Ovary (tissue), 9 donors: Measurements from ENCODE around the gene KIF3C. TPM values are rescaled to one million over a fixed set of nuclear protein-coding genes. Genes with fewer than 3 reads are reported as not detected.

ENCODE experiments used
- DNase-seq, 5 donors: peaks; one replicate each; pipeline ENCODE4 v3.0.0-alpha.2; 2019 to 2020
- H3K27ac ChIP-seq, 2 donors: fragments of 200-600 bp; one replicate each; pipeline versions ENCODE4 v1.5.1 to v1.8.0; 2019 to 2022
- H3K27me3 ChIP-seq: fragments of 200-600 bp; one replicate; pipeline ENCODE4 v1.8.0; 2022
- H3K36me3 ChIP-seq: fragments of 200-600 bp; sonication (generic); one replicate; pipeline ENCODE4 v1.5.1; 2019
- H3K4me1 ChIP-seq: one replicate; pipeline ENCODE4 v1.8.1; 2013; ENCODE audit warnings: mild to moderate bottlenecking, moderate library complexity; ENCODE audit not compliant: insufficient read depth
- H3K4me3 ChIP-seq: fragments of 200-600 bp; sonication (generic); one replicate; pipeline ENCODE4 v1.5.1; 2017
- H3K9me3 ChIP-seq, 2 donors: fragments of 200-600 bp in 1 of 2; sonication (generic) in 1 of 2; one replicate each; pipeline versions ENCODE4 v1.5.1 to v1.8.1; 2013 to 2019; ENCODE audit warnings: mild to moderate bottlenecking in 1 of 2, moderate library complexity in 1 of 2
- CTCF ChIP-seq, 3 donors: fragments of 450-650 bp in 2 of 3; fragments of 200-600 bp in 1 of 3; IDR thresholded peaks; one replicate each; pipeline versions ENCODE4 v1.5.1 to v1.8.0; 2016 to 2022; ENCODE audit warnings: antibody characterized with exemption in 3 of 3, mild to moderate bottlenecking in 1 of 3
- EP300 ChIP-seq: sonication (generic); formaldehyde crosslinking; IDR thresholded peaks from one replicate; pipeline ENCODE4 v1.6.1; 2017; ENCODE audit warnings: antibody characterized with exemption
- POLR2A ChIP-seq: fragments of 450-650 bp; IDR thresholded peaks from one replicate; pipeline ENCODE4 v1.6.1; 2017; ENCODE audit warnings: antibody characterized with exemption, mild to moderate bottlenecking, moderate library complexity
- WGBS, 3 donors: extraction: QIAGEN DNeasy Blood & Tissue Kit in 1 of 3; methylation state at CpG; one replicate each; pipeline versions ENCODE4 v1.1.5 to v1.1.7; 2013 to 2017; 5-methylcytosine and 5-hydroxymethylcytosine counted together
- intact Hi-C, 4 donors: fragments of 100-400 bp; cut with DNase I; formaldehyde crosslinking; loops; one replicate each; pipeline versions ENCODE4 v1.11.0 to v1.15.1; 2022 to 2023
- polyA plus RNA-seq, 2 donors: library from polyadenylated mRNA; stranded (reverse); fragments of 200-250 nt in 1 of 2; fragments of 350-450 nt in 1 of 2; fragmentation: Illumina TruSeq in 1 of 2; extraction: RNeasy Lipid Tissue Mini Kit (QIAGEN cat#74804) in 1 of 2; gene quantifications; one replicate each; pipeline ENCODE4 v1.2.3, GENCODE V29; 2013 to 2014
- total RNA-seq, 7 donors: library from RNA; depleted of rRNA in 2 of 7; stranded (reverse); fragments of >200 nt in 2 of 7; fragmentation: NEBNext Ultra II Directional in 3 of 7; extraction: Animal tissue kit (Norgen Biotek cat#: 25700) in 3 of 7; gene quantifications; one replicate each; pipeline versions ENCODE4 v1.1.0 to v1.2.4, GENCODE V29; 2016 to 2023
- donor health status: DM: no; HTN: no; CAD: no; lungs with moderate emphysema.
- donor health status: DM: no; HTN: no; CAD: no.
- donor health status: Bipolar disorder and iron deficiency.
- donor health status: DM: yes; HTN: yes; CAD: no.
- donor health status: DM: no; HTN: no; CAD: no.
- donor health status: DM: yes; HTN: yes; CAD: no.

Gene KIF3C
- total and polyA plus RNA-seq, 9 donors, result 5.1 to 16.0 (median 8.1) TPM

- intact Hi-C loops, result no loop called here
- no peaks in the 10 kb centered on the region for H3K4me1 ChIP-seq
- H3K36me3 ChIP-seq, result no peaks in the 10 kb centered on the region
- H3K4me3 ChIP-seq, result no peak overlapping the region
- no peak overlapping the region for H3K27ac ChIP-seq
- DNase-seq, result no peak
- TF ChIP-seq EP300 (no peak), POLR2A (no peak), CTCF (IDR thresholded peaks at IDR 0.05) (no peak)
- H3K27me3 ChIP-seq, result no peaks in the 10 kb centered on the region
- no peaks in the 10 kb centered on the region for H3K9me3 ChIP-seq
- 82 to 87% (median 85%) methylated on average over 5 of the region's 5 CpGs for WGBS, 3 donors
Observed at GRCh38 chr2:25891672-25892071, 90.6 kb downstream of the KIF3C start.

- Histone ChIP-seq H3K27ac (no peak overlapping the region), H3K4me1 (no peaks in the 10 kb centered on the region), H3K4me3 (no peak overlapping the region), H3K9me3 (no peaks in the 10 kb centered on the region), H3K36me3 (no peaks in the 10 kb centered on the region), H3K27me3 (no peaks in the 10 kb centered on the region)
- TF ChIP-seq EP300 (no peak), CTCF (IDR thresholded peaks at IDR 0.05) (no peak), POLR2A (no peak)
- 86 to 89% (median 86%) methylated on average over 5 of the region's 5 CpGs for WGBS, 3 donors
- intact Hi-C loops, result no loop called here
- DNase-seq, result no peak
Observed at GRCh38 chr2:25887624-25888242, 94.6 kb downstream of the KIF3C start.

GRCh38 chr2:25885933-25886332 lies 96.4 kb downstream of the KIF3C start:
- no peaks in the 10 kb centered on the region for H3K4me1 ChIP-seq
- no peak overlapping the region for H3K27ac ChIP-seq
- TF ChIP-seq POLR2A (no peak), EP300 (no peak), CTCF (IDR thresholded peaks at IDR 0.05) (no peak)
- H3K9me3 ChIP-seq, result no peaks in the 10 kb centered on the region
- intact Hi-C loops, result no loop called here
- H3K27me3 ChIP-seq, result no peaks in the 10 kb centered on the region
- H3K36me3 ChIP-seq, result no peaks in the 10 kb centered on the region
- no peak for DNase-seq
- H3K4me3 ChIP-seq, result no peak overlapping the region
- WGBS, 3 donors, result 86 to 90% (median 89%) methylated on average over 2 of the region's 2 CpGs

- Histone ChIP-seq H3K27me3 (no peaks in the 10 kb centered on the region), H3K27ac (no peak overlapping the region), H3K36me3 (no peaks in the 10 kb centered on the region), H3K4me1 (peaks cover 1% of the 10 kb centered on the region), H3K4me3 (no peak overlapping the region), H3K9me3 (no peaks in the 10 kb centered on the region)
- TF ChIP-seq EP300, result no peak
- no peak for TF ChIP-seq POLR2A
- DNase-seq, result no peak
- 59 to 72% (median 63%) methylated on average over 4 of the region's 4 CpGs for WGBS, 3 donors
- intact Hi-C loops, result loop anchor here in 1 of 4 donors (2.0 kb wide), 1 partner anchor 25 kb away; no protein-coding TSS in a partner anchor
Observed at GRCh38 chr2:25881764-25882163, 100.5 kb downstream of the KIF3C start.

- WGBS, 3 donors, result 85 to 88% (median 85%) methylated on average over 5 of the region's 5 CpGs
- intact Hi-C loops, result no loop called here
- no peak overlapping the region for H3K4me3 ChIP-seq
- no peaks in the 10 kb centered on the region for H3K36me3 ChIP-seq
- H3K27ac ChIP-seq, result no peak overlapping the region
- H3K27me3 ChIP-seq, result no peaks in the 10 kb centered on the region
- no peak for TF ChIP-seq EP300
- TF ChIP-seq CTCF (IDR thresholded peaks at IDR 0.05), result no peak
- no peak for TF ChIP-seq POLR2A
- peaks cover 3% of the 10 kb centered on the region for H3K4me1 ChIP-seq
- no peaks in the 10 kb centered on the region for H3K9me3 ChIP-seq
- no peak for DNase-seq
Observed at GRCh38 chr2:25879133-25879730, 103.1 kb downstream of the KIF3C start.
